Adrenal gland (tissue), 5 donors: ENCODE data around the gene CFAP74.

ENCODE experiments used
- POLR2A ChIP-seq, 2 donors: fragments of 450-650 bp; IDR thresholded peaks; one replicate each; pipeline ENCODE4 v1.6.1; 2017; ENCODE audit warnings: antibody characterized with exemption in 2 of 2, mild to moderate bottlenecking in 2 of 2, moderate library complexity in 1 of 2
- TF ChIP-seq, protein P1 (sequence below), 6 experiments: fragments of 450-650 bp in 4 of 6; fragments of 200-600 bp in 2 of 6; sonication (generic) in 1 of 6; IDR thresholded peaks; 1 replicate in 5 of 6; 2 replicates in 1 of 6; pipeline versions ENCODE4 v1.5.1 to v1.8.0; 2016 to 2021; ENCODE audit warnings: antibody characterized with exemption in 6 of 6, mild to moderate bottlenecking in 2 of 6, moderate library complexity in 1 of 6
- donor health status: DM: no; HTN: no; CAD: no.

DNA sequence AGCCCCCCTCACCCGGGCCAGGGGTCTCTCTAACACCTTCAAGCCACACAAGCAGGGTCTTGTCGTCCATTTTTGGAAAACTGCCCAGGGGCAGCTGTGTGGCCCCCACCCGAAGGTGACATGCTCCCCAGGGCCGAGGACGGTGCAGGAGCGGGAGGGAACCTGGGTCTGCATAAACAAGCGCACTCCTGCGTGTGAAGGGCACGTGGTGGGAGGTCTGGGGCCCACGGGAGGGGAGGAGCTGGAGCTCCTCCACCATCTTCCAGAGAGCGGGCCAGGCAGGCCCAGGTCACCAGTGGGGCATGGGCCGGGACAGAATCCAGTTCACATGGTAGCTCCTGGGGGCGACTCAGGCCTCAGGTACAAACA, 16.5 kb downstream of the CFAP74 start:
- no peak for TF ChIP-seq POLR2A (IDR thresholded peaks at IDR 0.05)
- TF ChIP-seq, protein P1, sequence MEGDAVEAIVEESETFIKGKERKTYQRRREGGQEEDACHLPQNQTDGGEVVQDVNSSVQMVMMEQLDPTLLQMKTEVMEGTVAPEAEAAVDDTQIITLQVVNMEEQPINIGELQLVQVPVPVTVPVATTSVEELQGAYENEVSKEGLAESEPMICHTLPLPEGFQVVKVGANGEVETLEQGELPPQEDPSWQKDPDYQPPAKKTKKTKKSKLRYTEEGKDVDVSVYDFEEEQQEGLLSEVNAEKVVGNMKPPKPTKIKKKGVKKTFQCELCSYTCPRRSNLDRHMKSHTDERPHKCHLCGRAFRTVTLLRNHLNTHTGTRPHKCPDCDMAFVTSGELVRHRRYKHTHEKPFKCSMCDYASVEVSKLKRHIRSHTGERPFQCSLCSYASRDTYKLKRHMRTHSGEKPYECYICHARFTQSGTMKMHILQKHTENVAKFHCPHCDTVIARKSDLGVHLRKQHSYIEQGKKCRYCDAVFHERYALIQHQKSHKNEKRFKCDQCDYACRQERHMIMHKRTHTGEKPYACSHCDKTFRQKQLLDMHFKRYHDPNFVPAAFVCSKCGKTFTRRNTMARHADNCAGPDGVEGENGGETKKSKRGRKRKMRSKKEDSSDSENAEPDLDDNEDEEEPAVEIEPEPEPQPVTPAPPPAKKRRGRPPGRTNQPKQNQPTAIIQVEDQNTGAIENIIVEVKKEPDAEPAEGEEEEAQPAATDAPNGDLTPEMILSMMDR (IDR thresholded peaks at IDR 0.05), result no peak
